PC-3 (cell line): Measurements from ENCODE around the gene RPL39.
"Not testable (repeated sequence)": the region's sequence is repeated elsewhere in the genome, so short reads cannot be mapped to it uniquely, and the experiment has no call there.

Experiments
- EZH2 ChIP-seq: fragments of 300-600 bp; sonication (generic); IDR thresholded peaks from one replicate; pipeline ENCODE4 v1.6.1; 2017; ENCODE audit warnings: antibody characterized with exemption, mild to moderate bottlenecking, low read length; ENCODE audit not compliant: unreplicated experiment
- TF ChIP-seq, protein P1 (sequence below): fragments of 300-600 bp; sonication (generic); conservative IDR thresholded peaks from 2 replicates; pipeline ENCODE4 v1.5.1; 2017; ENCODE audit warnings: antibody characterized with exemption, low read depth, mild to moderate bottlenecking, low read length

DNA sequence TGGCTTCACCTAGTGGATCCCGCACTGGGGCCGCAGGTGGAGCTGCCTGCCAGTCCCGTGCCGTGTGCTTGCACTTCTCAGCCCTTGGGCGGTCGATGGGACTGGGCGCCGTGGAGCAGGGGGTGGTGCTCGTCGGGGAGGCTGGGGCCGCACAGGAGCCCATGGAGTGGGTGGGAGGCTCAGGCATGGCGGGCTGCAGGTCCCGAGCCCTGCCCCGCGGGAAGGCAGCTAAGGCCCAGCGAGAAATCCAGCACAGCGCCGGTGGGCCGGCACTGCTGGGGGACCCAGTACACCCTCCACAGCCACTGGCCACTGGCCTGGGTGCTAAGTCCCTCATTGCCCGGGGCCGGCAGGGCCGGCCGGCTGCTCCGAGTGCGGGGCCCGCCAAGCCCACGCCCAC, 40.7 kb downstream of the RPL39 start:
- TF ChIP-seq, protein P1, sequence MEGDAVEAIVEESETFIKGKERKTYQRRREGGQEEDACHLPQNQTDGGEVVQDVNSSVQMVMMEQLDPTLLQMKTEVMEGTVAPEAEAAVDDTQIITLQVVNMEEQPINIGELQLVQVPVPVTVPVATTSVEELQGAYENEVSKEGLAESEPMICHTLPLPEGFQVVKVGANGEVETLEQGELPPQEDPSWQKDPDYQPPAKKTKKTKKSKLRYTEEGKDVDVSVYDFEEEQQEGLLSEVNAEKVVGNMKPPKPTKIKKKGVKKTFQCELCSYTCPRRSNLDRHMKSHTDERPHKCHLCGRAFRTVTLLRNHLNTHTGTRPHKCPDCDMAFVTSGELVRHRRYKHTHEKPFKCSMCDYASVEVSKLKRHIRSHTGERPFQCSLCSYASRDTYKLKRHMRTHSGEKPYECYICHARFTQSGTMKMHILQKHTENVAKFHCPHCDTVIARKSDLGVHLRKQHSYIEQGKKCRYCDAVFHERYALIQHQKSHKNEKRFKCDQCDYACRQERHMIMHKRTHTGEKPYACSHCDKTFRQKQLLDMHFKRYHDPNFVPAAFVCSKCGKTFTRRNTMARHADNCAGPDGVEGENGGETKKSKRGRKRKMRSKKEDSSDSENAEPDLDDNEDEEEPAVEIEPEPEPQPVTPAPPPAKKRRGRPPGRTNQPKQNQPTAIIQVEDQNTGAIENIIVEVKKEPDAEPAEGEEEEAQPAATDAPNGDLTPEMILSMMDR = not testable (repeated sequence)
- not testable (repeated sequence) for TF ChIP-seq EZH2
